NCI-H446 (cell line): ENCODE measurements around the gene TM4SF5.
A peak's percentile ranks its signal among the peaks of the same experiment; 100 is the strongest.

ENCODE experiments used
- DNase-seq, 2 experiments: peaks; one replicate each; lab custom pipeline; 2025; lab: John Stamatoyannopoulos, UW

The TM4SF5 gene

GRCh38 chr17:4747847-4748246 is 23.8 kb upstream of the TM4SF5 start:
- no peak for DNase-seq

GRCh38 chr17:4748686-4749085 is 23.0 kb upstream of the TM4SF5 start:
- no peak for DNase-seq

- no peak for DNase-seq
Observed at GRCh38 chr17:4750606-4751005, 21.1 kb upstream of the TM4SF5 start.

- no peak for DNase-seq
Observed at GRCh38 chr17:4751932-4752331, 19.8 kb upstream of the TM4SF5 start.

- DNase-seq = no peak
Observed at GRCh38 chr17:4753392-4753791, 18.3 kb upstream of the TM4SF5 start.

- DNase-seq = no peak
Observed at GRCh38 chr17:4759776-4760236, 11.9 kb upstream of the TM4SF5 start.

- no peak for DNase-seq
Observed at GRCh38 chr17:4764595-4764994, 7.1 kb upstream of the TM4SF5 start.

- DNase-seq = no peak
Observed at GRCh38 chr17:4766201-4766600, 5.5 kb upstream of the TM4SF5 start.

- DNase-seq = no peak
Observed at GRCh38 chr17:4766723-4767122, 5.0 kb upstream of the TM4SF5 start.

GRCh38 chr17:4768298-4768697 is 3.4 kb upstream of the TM4SF5 start:
- no peak for DNase-seq

- DNase-seq = no peak
Observed at GRCh38 chr17:4769628-4770027, 2.1 kb upstream of the TM4SF5 start.

GRCh38 chr17:4772235-4772613 is 538 bp downstream of the TM4SF5 start:
- DNase-seq = peak; percentile 62 to 78

GRCh38 chr17:4777969-4778760 is 6.5 kb downstream of the TM4SF5 start:
- DNase-seq = no peak

- DNase-seq = no peak
Observed at GRCh38 chr17:4780325-4780955, 8.8 kb downstream of the TM4SF5 start.

GRCh38 chr17:4782652-4783051 is 11.0 kb downstream of the TM4SF5 start:
- no peak for DNase-seq

GRCh38 chr17:4785311-4786105 is 13.8 kb downstream of the TM4SF5 start:
- no peak for DNase-seq

- DNase-seq = no peak
Observed at GRCh38 chr17:4786106-4786511, 14.4 kb downstream of the TM4SF5 start, which contains the start of gene VMO1. Gene VMO1, minus strand, starts transcription at chr17:4786364. Its CDS starts 12 bp downstream, at chr17:4786352.

GRCh38 chr17:4786516-4786915 is 14.8 kb downstream of the TM4SF5 start:
- no peak for DNase-seq

- DNase-seq = no peak
Observed at GRCh38 chr17:4788159-4788806, 16.6 kb downstream of the TM4SF5 start.

GRCh38 chr17:4788807-4789700 is 17.4 kb downstream of the TM4SF5 start, which contains the start of gene GLTPD2:
Gene GLTPD2, plus strand, starts transcription at chr17:4788964. Its CDS starts 48 bp downstream, at chr17:4789012.
- no peak for DNase-seq

- DNase-seq = no peak
Observed at GRCh38 chr17:4789701-4789950, 17.9 kb downstream of the TM4SF5 start.
